Smooth muscle cell (in vitro differentiated cells): Measurements from ENCODE around the gene HHLA2. TPM values are rescaled to one million over a fixed set of nuclear protein-coding genes. Genes with fewer than 3 reads are reported as not detected.

Experiments used
- DNase-seq: peaks from one replicate; lab custom pipeline; 2025; ENCODE audit not compliant: unreplicated experiment; lab: John Stamatoyannopoulos, UW
- H2AFZ ChIP-seq: fragments of 200-600 bp; sonication (generic); 2 replicates; pipeline ENCODE4 v1.6.0; 2016; ENCODE audit warnings: antibody characterized with exemption, low read depth, mild to moderate bottlenecking
- H3F3A ChIP-seq: fragments of 200-600 bp; sonication (generic); 2 replicates; pipeline ENCODE4 v1.6.0; 2017; ENCODE audit warnings: antibody characterized with exemption, low read depth
- H3K27ac ChIP-seq: fragments of 200-600 bp; sonication (generic); 2 replicates; pipeline ENCODE4 v1.5.1; 2016; ENCODE audit warnings: low read depth, mild to moderate bottlenecking
- H3K27me3 ChIP-seq: fragments of 200-600 bp; sonication (generic); 2 replicates; pipeline ENCODE4 v1.6.1; 2016; ENCODE audit warnings: low read depth, mild to moderate bottlenecking
- H3K36me3 ChIP-seq: fragments of 200-600 bp; sonication (generic); 2 replicates; pipeline ENCODE4 v1.5.1; 2016; ENCODE audit warnings: low read depth
- H3K4me1 ChIP-seq: fragments of 200-600 bp; sonication (generic); 2 replicates; pipeline ENCODE4 v1.5.1; 2016; ENCODE audit warnings: low read depth
- H3K4me2 ChIP-seq: fragments of 200-600 bp; sonication (generic); 2 replicates; pipeline ENCODE4 v1.6.0; 2016; ENCODE audit warnings: mild to moderate bottlenecking
- H3K4me3 ChIP-seq: fragments of 200-600 bp; sonication (generic); 2 replicates; pipeline ENCODE4 v1.5.1; 2016; ENCODE audit warnings: mild to moderate bottlenecking
- H3K79me2 ChIP-seq: fragments of 200-600 bp; sonication (generic); 2 replicates; pipeline ENCODE4 v1.6.0; 2016; ENCODE audit warnings: low read depth, mild to moderate bottlenecking
- H3K9ac ChIP-seq: fragments of 200-600 bp; sonication (generic); 2 replicates; pipeline ENCODE4 v1.6.0; 2016; ENCODE audit warnings: low read depth
- H3K9me3 ChIP-seq: fragments of 200-600 bp; sonication (generic); replicated peaks from 2 replicates; pipeline ENCODE4 v1.5.1; 2016; ENCODE audit warnings: low read depth
- H4K20me1 ChIP-seq: fragments of 200-600 bp; sonication (generic); 2 replicates; pipeline ENCODE4 v1.6.0; 2016; ENCODE audit warnings: low read depth
- WGBS: methylation state at CpG from one replicate; pipeline ENCODE4 v1.1.7; 2016; ENCODE audit warnings: low lambda C conversion rate; 5-methylcytosine and 5-hydroxymethylcytosine counted together
- polyA plus RNA-seq: library from polyadenylated mRNA; unstranded; fragments of >200 nt; fragmentation: Nextera tagmentation; extraction: Ambion mirVana; gene quantifications from 2 replicates; pipeline ENCODE4 v1.2.1, GENCODE V29; 2016
- total RNA-seq: library from RNA; depleted of rRNA; stranded (reverse); fragments of >200 nt; gene quantifications from 2 replicates; pipeline ENCODE4 v1.2.3, GENCODE V29; 2014
- TF ChIP-seq, protein P1 (sequence below): fragments of 200-600 bp; sonication (generic); IDR thresholded peaks from 2 replicates; pipeline ENCODE4 v1.5.1; 2017; ENCODE audit warnings: borderline replicate concordance, mild to moderate bottlenecking, antibody characterized with exemption; ENCODE audit not compliant: insufficient read depth, poor library complexity, severe bottlenecking

HHLA2 gene
- total and polyA plus RNA-seq, 2 experiments from 2014 or later: not detected

DNA sequence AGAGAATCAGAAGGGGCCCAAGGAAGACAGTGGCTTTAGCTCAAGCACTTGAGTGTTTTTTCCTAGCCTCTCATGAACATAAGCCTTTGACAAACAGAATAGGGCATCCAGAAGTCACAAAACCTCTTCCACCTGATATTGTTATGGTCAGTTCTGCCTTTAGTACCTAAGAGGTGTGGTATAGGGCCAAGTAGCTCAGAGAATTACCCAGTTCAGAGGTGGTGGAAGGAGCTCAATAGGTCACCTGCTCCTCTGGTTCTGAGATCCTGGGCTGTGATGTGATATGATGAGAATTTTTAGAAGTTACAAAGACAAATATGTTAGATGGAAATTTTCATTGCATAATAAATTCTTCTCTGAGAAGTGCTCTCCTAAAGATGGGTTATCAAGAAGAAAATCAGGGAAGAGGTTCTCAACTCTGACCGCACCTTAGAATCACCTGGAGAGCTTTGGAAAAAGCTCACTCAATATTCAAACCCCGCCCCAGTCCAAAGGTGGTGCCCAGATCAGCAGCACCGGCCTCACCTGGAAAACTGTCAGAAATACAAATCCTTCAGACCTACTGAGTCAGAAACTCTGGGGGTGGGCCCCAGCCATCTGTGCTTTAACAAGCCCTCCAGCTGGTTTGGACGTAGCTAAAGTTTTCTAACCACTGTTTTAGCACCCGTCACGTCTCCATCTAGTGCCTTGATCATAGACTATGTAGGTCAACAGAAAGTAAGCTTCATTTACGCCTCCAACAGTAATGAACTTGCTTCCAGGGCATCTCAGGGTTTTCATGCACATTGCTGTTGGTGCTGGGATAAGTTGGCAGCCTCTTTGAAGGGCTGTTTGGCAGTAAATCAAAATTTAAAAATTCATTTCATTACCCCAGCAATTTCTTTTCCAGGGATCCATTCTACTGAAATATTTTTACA lies 112.8 kb downstream of the HHLA2 start:
- Histone ChIP-seq H3K4me1 (peaks cover 12% of the 10 kb centered on the region), H3K4me2 (no peak overlapping the region), H3K79me2 (no peaks in the 10 kb centered on the region), H3K36me3 (no peaks in the 10 kb centered on the region), H3K27me3 (peaks cover 11% of the 10 kb centered on the region), H3K9me3 (no peaks in the 10 kb centered on the region), H3K4me3 (no peak overlapping the region), H3F3A (no peaks in the 10 kb centered on the region), H2AFZ (no peak overlapping the region), H3K9ac (no peak overlapping the region), H3K27ac (no peak overlapping the region), H4K20me1 (no peaks in the 10 kb centered on the region)
- TF ChIP-seq, protein P1, sequence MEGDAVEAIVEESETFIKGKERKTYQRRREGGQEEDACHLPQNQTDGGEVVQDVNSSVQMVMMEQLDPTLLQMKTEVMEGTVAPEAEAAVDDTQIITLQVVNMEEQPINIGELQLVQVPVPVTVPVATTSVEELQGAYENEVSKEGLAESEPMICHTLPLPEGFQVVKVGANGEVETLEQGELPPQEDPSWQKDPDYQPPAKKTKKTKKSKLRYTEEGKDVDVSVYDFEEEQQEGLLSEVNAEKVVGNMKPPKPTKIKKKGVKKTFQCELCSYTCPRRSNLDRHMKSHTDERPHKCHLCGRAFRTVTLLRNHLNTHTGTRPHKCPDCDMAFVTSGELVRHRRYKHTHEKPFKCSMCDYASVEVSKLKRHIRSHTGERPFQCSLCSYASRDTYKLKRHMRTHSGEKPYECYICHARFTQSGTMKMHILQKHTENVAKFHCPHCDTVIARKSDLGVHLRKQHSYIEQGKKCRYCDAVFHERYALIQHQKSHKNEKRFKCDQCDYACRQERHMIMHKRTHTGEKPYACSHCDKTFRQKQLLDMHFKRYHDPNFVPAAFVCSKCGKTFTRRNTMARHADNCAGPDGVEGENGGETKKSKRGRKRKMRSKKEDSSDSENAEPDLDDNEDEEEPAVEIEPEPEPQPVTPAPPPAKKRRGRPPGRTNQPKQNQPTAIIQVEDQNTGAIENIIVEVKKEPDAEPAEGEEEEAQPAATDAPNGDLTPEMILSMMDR: no peak
- 87% methylated on average over 7 of the region's 7 CpGs for WGBS
- no peak for DNase-seq

DNA sequence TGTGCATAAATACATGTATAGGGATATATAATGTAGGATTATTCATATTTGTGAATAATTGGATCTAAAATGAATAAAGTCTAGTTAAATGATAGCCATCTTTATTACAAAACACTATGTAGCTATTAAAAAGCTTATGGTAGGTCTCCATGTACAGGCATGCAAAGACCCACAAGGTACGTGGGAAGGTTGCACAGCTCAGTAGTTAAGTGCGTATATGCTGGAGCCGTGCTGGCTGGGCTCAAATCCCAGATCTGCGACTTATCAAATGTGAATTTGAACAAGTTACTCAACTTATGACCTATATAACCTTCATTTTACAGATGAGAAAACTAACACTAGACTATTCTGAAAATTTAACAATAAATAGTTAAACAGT lies 113.4 kb downstream of the HHLA2 start:
- Histone ChIP-seq H2AFZ (no peak overlapping the region), H3K27ac (no peak overlapping the region), H3K4me3 (no peak overlapping the region), H3K36me3 (no peaks in the 10 kb centered on the region), H3K9ac (no peak overlapping the region), H3K4me1 (peaks cover 6% of the 10 kb centered on the region), H4K20me1 (no peaks in the 10 kb centered on the region), H3K9me3 (no peaks in the 10 kb centered on the region), H3K27me3 (peaks cover 11% of the 10 kb centered on the region), H3F3A (no peaks in the 10 kb centered on the region), H3K4me2 (no peak overlapping the region), H3K79me2 (no peaks in the 10 kb centered on the region)
- no peak for DNase-seq
- 90% methylated on average over 4 of the region's 4 CpGs for WGBS
- TF ChIP-seq, protein P1: no peak

DNA sequence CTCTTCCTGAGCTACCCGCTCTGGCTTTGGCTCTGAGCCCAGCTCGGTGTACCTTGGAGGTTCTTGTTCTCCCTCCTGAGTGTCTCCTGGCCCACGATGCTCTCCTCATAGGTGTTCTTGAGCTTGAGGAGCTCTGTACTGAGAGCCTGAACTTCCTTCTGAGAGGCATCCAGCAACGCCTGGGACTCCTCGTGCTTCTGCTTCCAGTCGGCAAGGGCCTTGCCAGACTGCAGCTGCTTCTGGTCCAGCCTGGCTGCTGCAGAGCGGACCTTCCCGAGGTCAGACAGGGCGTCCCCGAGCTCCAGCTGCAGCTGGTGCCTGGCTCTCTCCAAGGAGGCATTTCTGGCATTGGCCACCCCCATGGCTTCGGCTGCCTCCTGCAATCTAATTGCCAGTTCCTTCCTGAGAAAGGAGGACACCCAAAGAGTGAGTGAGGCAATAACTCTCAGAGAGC lies 114.2 kb downstream of the HHLA2 start:
- no peaks in the 10 kb centered on the region for H3K9me3 ChIP-seq

More for the DNA sequence above, 114.2 kb downstream of the HHLA2 start:
- Histone ChIP-seq H3K4me1 (peaks cover 4% of the 10 kb centered on the region), H3K27me3 (peaks cover 11% of the 10 kb centered on the region), H3K4me2 (no peak overlapping the region), H3F3A (no peaks in the 10 kb centered on the region), H4K20me1 (no peaks in the 10 kb centered on the region), H3K79me2 (no peaks in the 10 kb centered on the region), H3K4me3 (no peak overlapping the region), H3K36me3 (no peaks in the 10 kb centered on the region), H3K9ac (no peak overlapping the region), H3K27ac (no peak overlapping the region), H2AFZ (no peak overlapping the region)
- TF ChIP-seq, protein P1: no peak
- no peak for DNase-seq
- WGBS: 93% methylated on average over 11 of the region's 11 CpGs
